Measurements from ENCODE around the gene ELP4.

Gene ELP4

DNA sequence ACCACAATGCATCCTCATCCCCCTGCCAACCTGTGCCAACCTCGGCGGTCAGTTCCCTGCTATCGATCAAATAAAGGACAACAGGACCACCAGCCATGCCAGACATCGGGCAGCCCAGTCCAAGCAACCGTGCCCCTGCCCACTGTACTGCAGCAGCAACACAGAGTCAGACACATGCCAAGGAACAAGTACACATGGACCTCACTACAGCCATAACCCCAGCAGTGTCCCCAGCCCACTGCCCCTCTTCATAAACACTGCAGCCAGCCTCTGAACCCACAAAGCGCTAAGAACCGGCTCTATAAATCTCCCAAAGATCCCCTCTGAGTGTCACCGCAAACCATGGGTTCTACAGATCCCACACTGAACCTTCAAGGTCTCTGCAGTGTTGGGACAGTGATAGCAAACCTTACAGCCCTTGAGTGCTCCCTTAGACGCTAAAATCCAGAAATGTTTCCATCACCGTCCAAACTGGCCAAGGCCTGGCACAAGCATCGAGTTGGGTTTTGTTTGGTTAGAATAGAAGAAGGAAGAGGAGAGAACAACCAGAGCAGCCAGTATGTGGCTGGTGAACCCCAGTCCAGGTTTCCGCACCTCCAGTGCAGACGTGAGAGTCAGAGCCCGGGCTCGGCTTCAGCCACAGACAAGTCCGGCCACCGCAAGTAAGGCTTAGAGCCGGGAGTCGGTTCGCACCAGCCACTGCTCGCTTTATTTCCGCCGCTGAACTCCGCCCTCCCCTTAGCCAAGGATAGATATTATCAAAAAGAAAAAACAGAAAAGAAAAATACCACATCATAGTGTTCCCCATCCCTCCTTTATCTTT lies 293.6 kb downstream of the ELP4 start:
- peak; percentile 16 for DNase-seq
- no peaks in the 10 kb centered on the region for H3K4me1 ChIP-seq (ENCODE audit: insufficient read depth, low read length)
- no peak overlapping the region for H2AFZ ChIP-seq (ENCODE audit: low read depth, low read length)
- ATAC-seq (ENCODE audit: insufficient read depth, low read depth) = peak; percentile 73
- no peaks in the 10 kb centered on the region for H3K9me3 ChIP-seq (ENCODE audit: insufficient read depth, low read length, severe bottlenecking)
- H4K20me1 ChIP-seq (ENCODE audit: insufficient read depth, low read length) = no peaks in the 10 kb centered on the region
- H3K79me2 ChIP-seq (ENCODE audit: insufficient read depth, low read length) = no peaks in the 10 kb centered on the region
- H3K4me2 ChIP-seq (ENCODE audit: insufficient read depth, low read length) = no peak overlapping the region
- peaks cover 32% of the 10 kb centered on the region for H3K27me3 ChIP-seq (ENCODE audit: insufficient read depth, low read length, poor library complexity)
- no peaks in the 10 kb centered on the region for H3K36me3 ChIP-seq (ENCODE audit: insufficient read depth, low read length)
- no peak overlapping the region for H3K4me3 ChIP-seq (ENCODE audit: low read depth in 1 of 2, low read length in 2 of 2)
- no peak overlapping the region for H3K9ac ChIP-seq (ENCODE audit: low read depth, low read length)
- no peak overlapping the region for H3K27ac ChIP-seq (ENCODE audit: low read length)
- TF ChIP-seq EZH2 (IDR thresholded peaks at IDR 0.05; ENCODE audit: borderline replicate concordance, low read depth, low read length, severe bottlenecking) = no peak
- TF ChIP-seq, protein P1, sequence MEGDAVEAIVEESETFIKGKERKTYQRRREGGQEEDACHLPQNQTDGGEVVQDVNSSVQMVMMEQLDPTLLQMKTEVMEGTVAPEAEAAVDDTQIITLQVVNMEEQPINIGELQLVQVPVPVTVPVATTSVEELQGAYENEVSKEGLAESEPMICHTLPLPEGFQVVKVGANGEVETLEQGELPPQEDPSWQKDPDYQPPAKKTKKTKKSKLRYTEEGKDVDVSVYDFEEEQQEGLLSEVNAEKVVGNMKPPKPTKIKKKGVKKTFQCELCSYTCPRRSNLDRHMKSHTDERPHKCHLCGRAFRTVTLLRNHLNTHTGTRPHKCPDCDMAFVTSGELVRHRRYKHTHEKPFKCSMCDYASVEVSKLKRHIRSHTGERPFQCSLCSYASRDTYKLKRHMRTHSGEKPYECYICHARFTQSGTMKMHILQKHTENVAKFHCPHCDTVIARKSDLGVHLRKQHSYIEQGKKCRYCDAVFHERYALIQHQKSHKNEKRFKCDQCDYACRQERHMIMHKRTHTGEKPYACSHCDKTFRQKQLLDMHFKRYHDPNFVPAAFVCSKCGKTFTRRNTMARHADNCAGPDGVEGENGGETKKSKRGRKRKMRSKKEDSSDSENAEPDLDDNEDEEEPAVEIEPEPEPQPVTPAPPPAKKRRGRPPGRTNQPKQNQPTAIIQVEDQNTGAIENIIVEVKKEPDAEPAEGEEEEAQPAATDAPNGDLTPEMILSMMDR (IDR thresholded peaks at IDR 0.05; ENCODE audit: borderline replicate concordance, extremely low read depth, low read length, poor library complexity, severe bottlenecking) = no peak

DNA sequence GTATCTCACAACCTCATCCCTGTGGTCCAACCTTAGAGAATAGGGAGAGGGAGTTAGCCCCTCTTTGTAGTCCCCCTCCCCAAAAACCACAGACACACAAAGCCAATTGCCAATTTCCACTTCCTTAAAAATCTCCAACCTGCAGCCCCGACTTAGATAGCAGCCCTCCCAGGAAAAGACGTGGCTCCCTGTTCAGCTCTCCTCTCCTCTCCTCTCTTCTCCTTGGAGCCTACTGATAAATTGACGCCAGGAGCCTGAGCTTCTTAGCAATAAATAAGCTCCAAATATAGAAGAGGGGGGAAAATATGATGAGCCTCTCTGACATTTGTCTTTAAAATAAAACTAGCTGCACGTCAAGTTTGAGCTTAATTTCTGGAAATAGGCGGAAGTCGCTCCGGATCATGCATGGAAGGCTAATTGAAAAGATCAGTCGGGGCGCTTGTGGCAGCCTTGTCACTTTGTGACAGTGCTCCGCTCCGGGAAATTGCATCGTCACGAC lies 294.3 kb downstream of the ELP4 start:
- H3K27me3 ChIP-seq (ENCODE audit: insufficient read depth, low read length, poor library complexity) = peaks cover 34% of the 10 kb centered on the region
- no peak overlapping the region for H2AFZ ChIP-seq (ENCODE audit: low read depth, low read length)
- no peaks in the 10 kb centered on the region for H3K4me1 ChIP-seq (ENCODE audit: insufficient read depth, low read length)
- H3K9ac ChIP-seq (ENCODE audit: low read depth, low read length) = no peak overlapping the region
- no peaks in the 10 kb centered on the region for H3K36me3 ChIP-seq (ENCODE audit: insufficient read depth, low read length)
- H3K4me3 ChIP-seq (ENCODE audit: low read depth in 1 of 2, low read length in 2 of 2) = no peak overlapping the region
- H4K20me1 ChIP-seq (ENCODE audit: insufficient read depth, low read length) = no peaks in the 10 kb centered on the region
- TF ChIP-seq, protein P1 (IDR thresholded peaks at IDR 0.05; ENCODE audit: borderline replicate concordance, extremely low read depth, low read length, poor library complexity, severe bottlenecking) = no peak
- TF ChIP-seq EZH2 (IDR thresholded peaks at IDR 0.05; ENCODE audit: borderline replicate concordance, low read depth, low read length, severe bottlenecking) = no peak
- DNase-seq (no peak), ATAC-seq (ENCODE audit: insufficient read depth, low read depth) (no peak)
- H3K27ac ChIP-seq (ENCODE audit: low read length) = no peak overlapping the region
- no peak overlapping the region for H3K4me2 ChIP-seq (ENCODE audit: insufficient read depth, low read length)
- H3K9me3 ChIP-seq (ENCODE audit: insufficient read depth, low read length, severe bottlenecking) = no peaks in the 10 kb centered on the region
- H3K79me2 ChIP-seq (ENCODE audit: insufficient read depth, low read length) = no peaks in the 10 kb centered on the region

DNA sequence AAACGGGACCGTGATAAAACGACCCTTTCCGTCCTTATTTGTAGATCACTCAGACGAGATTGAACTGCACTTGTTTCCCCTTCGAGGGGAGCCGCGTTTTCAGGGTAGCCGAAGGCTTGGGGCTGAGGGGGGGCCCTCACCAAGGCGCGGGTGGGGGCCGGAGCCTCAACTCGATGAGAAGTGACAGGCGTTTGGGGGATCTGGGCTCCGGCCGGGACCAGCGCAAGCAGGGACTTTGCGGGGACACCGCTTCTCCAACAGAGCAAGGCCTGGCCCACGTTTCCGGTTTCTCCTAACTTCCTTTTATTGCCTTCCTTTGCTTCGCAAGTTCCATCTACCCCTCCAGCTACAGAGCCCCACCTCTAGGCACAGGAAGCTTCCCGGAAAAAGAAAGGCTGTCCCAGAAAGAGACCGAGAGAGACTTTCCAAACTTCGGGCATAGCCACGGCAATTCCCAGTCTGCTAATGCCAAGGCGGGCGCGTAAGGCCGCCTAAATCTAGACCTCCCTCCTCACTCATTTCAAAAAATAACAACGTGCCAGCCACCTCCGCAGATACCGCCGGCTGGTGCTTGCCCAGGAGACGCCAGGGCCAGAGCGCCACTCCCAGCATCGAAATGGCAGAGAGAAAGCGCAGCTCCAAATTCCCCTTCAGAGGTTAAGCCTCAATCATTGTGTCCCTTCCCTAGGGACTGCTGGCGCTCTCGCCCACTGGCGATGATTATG lies 294.9 kb downstream of the ELP4 start:
- H2AFZ ChIP-seq (ENCODE audit: low read depth, low read length) = no peak overlapping the region
- no peaks in the 10 kb centered on the region for H3K9me3 ChIP-seq (ENCODE audit: insufficient read depth, low read length, severe bottlenecking)
- H3K36me3 ChIP-seq (ENCODE audit: insufficient read depth, low read length) = no peaks in the 10 kb centered on the region
- no peaks in the 10 kb centered on the region for H4K20me1 ChIP-seq (ENCODE audit: insufficient read depth, low read length)
- no peak overlapping the region for H3K4me3 ChIP-seq (ENCODE audit: low read depth in 1 of 2, low read length in 2 of 2)
- no peak overlapping the region for H3K9ac ChIP-seq (ENCODE audit: low read depth, low read length)
- peaks cover 34% of the 10 kb centered on the region for H3K27me3 ChIP-seq (ENCODE audit: insufficient read depth, low read length, poor library complexity)
- no peak overlapping the region for H3K27ac ChIP-seq (ENCODE audit: low read length)
- ATAC-seq (ENCODE audit: insufficient read depth, low read depth) = no peak
- no peaks in the 10 kb centered on the region for H3K79me2 ChIP-seq (ENCODE audit: insufficient read depth, low read length)
- H3K4me1 ChIP-seq (ENCODE audit: insufficient read depth, low read length) = no peaks in the 10 kb centered on the region
- TF ChIP-seq, protein P1 (IDR thresholded peaks at IDR 0.05; ENCODE audit: borderline replicate concordance, extremely low read depth, low read length, poor library complexity, severe bottlenecking) = no peak
- no peak for TF ChIP-seq EZH2 (IDR thresholded peaks at IDR 0.05; ENCODE audit: borderline replicate concordance, low read depth, low read length, severe bottlenecking)
- DNase-seq = no peak
- no peak overlapping the region for H3K4me2 ChIP-seq (ENCODE audit: insufficient read depth, low read length)
